HCT116 (cell line): ENCODE measurements around the gene BEX4.

Experiments used
- CTCF ChIP-seq, 3 experiments: fragments of 200-600 bp in 1 of 3; sonication (generic) in 1 of 3; IDR thresholded peaks in 2 of 3; conservative IDR thresholded peaks in 1 of 3; 2 replicates each; pipeline ENCODE4 v1.5.1; 2012 to 2017; ENCODE audit warnings: low read depth in 2 of 3, low read length in 2 of 3, antibody characterized with exemption in 1 of 3, borderline replicate concordance in 1 of 3, control low read depth in 1 of 3, mild to moderate bottlenecking in 1 of 3, mixed read lengths in 1 of 3, mixed run types in 1 of 3, moderate library complexity in 1 of 3; ENCODE audit not compliant: insufficient read depth in 1 of 3
- POLR2A ChIP-seq: IDR thresholded peaks from 2 replicates; pipeline ENCODE4 v1.7.0; 2011; ENCODE audit warnings: borderline replicate concordance; ENCODE audit not compliant: insufficient read depth, insufficient read length; ENCODE audit errors: extremely low read depth
- REST ChIP-seq: IDR thresholded peaks from 2 replicates; pipeline ENCODE4 v1.6.1; 2012; ENCODE audit warnings: low read depth
- ZFX ChIP-seq: fragments of 450-650 bp; IDR thresholded peaks from 2 replicates; pipeline ENCODE4 v1.6.1; 2017

- TF ChIP-seq POLR2A (no peak), CTCF (IDR thresholded peaks at IDR 0.05 in 2 of 3, conservative IDR thresholded peaks at IDR 0.05 in 1 of 3; ENCODE audit: borderline replicate concordance in 1 of 3, insufficient read depth in 1 of 3, low read depth in 2 of 3, low read length in 2 of 3) (no peak), REST (no peak), ZFX (no peak)
Measured at GRCh38 chrX:103220511-103221323, 5.8 kb downstream of the BEX4 start.
